Caki2 (cell line): ENCODE measurements around the gene TFG. TPM values are rescaled to one million over a fixed set of nuclear protein-coding genes. Genes with fewer than 3 reads are reported as not detected.
A peak's percentile ranks its signal among the peaks of the same experiment; 100 is the strongest.

ENCODE experiments used
- DNase-seq: peaks from one replicate; pipeline ENCODE4 v3.0.0-alpha.2; 2015; ENCODE audit warnings: low read depth
- in situ Hi-C: cut with HindIII; loops from 2 replicates; pipeline ENCODE4 v1.10.0; 2016; ENCODE audit warnings: low sequenced_read_pairs, low pct_unique_long_range_greater_than_20kb, mixed read lengths
- total RNA-seq: library from RNA; depleted of rRNA; stranded (reverse); fragments of >200 nt; shearing (Covaris generic); gene quantifications from 2 replicates; pipeline ENCODE4 v1.2.3, GENCODE V29; 2014; ENCODE audit warnings: low replicate concordance; rRNA removed

Gene TFG
- total RNA-seq, 1 experiment from 2014 or later: 79.6 TPM

GRCh38 chr3:100776746-100777145 lies 67.5 kb downstream of the TFG start:
- in situ Hi-C loops: no loop called here

GRCh38 chr3:100777271-100777670 lies 68.0 kb downstream of the TFG start:
- DNase-seq: no peak
- in situ Hi-C loops: no loop called here

More at GRCh38 chr3:100776746-100777145, 67.5 kb downstream of the TFG start:
- DNase-seq: no peak

GRCh38 chr3:100779480-100779879 lies 70.2 kb downstream of the TFG start:
- DNase-seq: no peak
- in situ Hi-C loops: no loop called here

GRCh38 chr3:100780071-100780622 lies 70.9 kb downstream of the TFG start:
- in situ Hi-C loops: no loop called here
- DNase-seq: no peak

GRCh38 chr3:100781301-100781700 lies 72.0 kb downstream of the TFG start:
- in situ Hi-C loops: no loop called here
- no peak for DNase-seq

- in situ Hi-C loops: no loop called here
- no peak for DNase-seq
Measured at GRCh38 chr3:100782348-100782747, 73.1 kb downstream of the TFG start.

GRCh38 chr3:100782906-100783305 lies 73.6 kb downstream of the TFG start:
- no peak for DNase-seq
- in situ Hi-C loops: no loop called here

GRCh38 chr3:100783619-100784018 lies 74.3 kb downstream of the TFG start:
- in situ Hi-C loops: no loop called here
- no peak for DNase-seq

- in situ Hi-C loops: no loop called here
- no peak for DNase-seq
Measured at GRCh38 chr3:100789579-100789978, 80.3 kb downstream of the TFG start.

GRCh38 chr3:100796556-100796955 lies 87.3 kb downstream of the TFG start:
- in situ Hi-C loops: no loop called here
- peak; percentile 10 for DNase-seq

- no peak for DNase-seq
- in situ Hi-C loops: no loop called here
Measured at GRCh38 chr3:100798012-100798411, 88.7 kb downstream of the TFG start.

Other genes with a start within 250 kb of the TFG start
- 13.0 and 24.5 TPM in 2 replicates for gene TMEM45A, start 216.9 kb upstream of the TFG start, total RNA-seq
- not detected in 2 replicates for gene ADGRG7, start 99.9 kb upstream of the TFG start, total RNA-seq